CD14-positive monocyte (primary cell): ENCODE results near the gene GNPTG. TPM values are rescaled to one million over a fixed set of nuclear protein-coding genes. Genes with fewer than 3 reads are reported as not detected.

Experiments
- DNase-seq, 3 donors: peaks; one replicate each; pipeline ENCODE4 v3.0.0-alpha.2; 2011 to 2022
- H2AFZ ChIP-seq: 2 replicates; pipeline ENCODE4 v1.6.0; 2012; ENCODE audit warnings: mild to moderate bottlenecking, low read depth, low read length, inconsistent platforms; ENCODE audit not compliant: insufficient read depth, poor library complexity, severe bottlenecking
- H3K27ac ChIP-seq, 2 donors: 1 replicate in 1 of 2; 2 replicates in 1 of 2; pipeline ENCODE4 v1.5.1; 2012 to 2013; ENCODE audit warnings: low read length in 2 of 2, control low read depth in 1 of 2, inconsistent platforms in 1 of 2, low read depth in 1 of 2, mild to moderate bottlenecking in 1 of 2
- H3K27me3 ChIP-seq, 2 donors: one replicate each; pipeline versions ENCODE4 v1.6.0 to v1.6.1; 2011 to 2013; ENCODE audit warnings: low read length in 2 of 2; ENCODE audit not compliant: control insufficient read depth in 2 of 2, insufficient read depth in 2 of 2
- H3K36me3 ChIP-seq, 2 donors: replicated peaks in 1 of 2; 1 replicate in 1 of 2; 2 replicates in 1 of 2; pipeline versions ENCODE4 v1.5.1 to v1.6.1; 2012 to 2013; ENCODE audit warnings: low read length in 2 of 2, control low read depth in 1 of 2, inconsistent platforms in 1 of 2, mild to moderate bottlenecking in 1 of 2; ENCODE audit not compliant: insufficient read depth in 2 of 2, control insufficient read depth in 1 of 2
- H3K4me1 ChIP-seq, 2 donors: 1 replicate in 1 of 2; 2 replicates in 1 of 2; pipeline versions ENCODE4 v1.5.1 to v1.6.1; 2012 to 2013; ENCODE audit warnings: low read length in 2 of 2, control low read depth in 1 of 2, inconsistent platforms in 1 of 2, mild to moderate bottlenecking in 1 of 2, moderate library complexity in 1 of 2; ENCODE audit not compliant: insufficient read depth in 2 of 2, control insufficient read depth in 1 of 2
- H3K4me2 ChIP-seq: replicated peaks from 2 replicates; pipeline ENCODE3; 2012; ENCODE audit warnings: low read length, moderate library complexity, mild to moderate bottlenecking; ENCODE audit not compliant: poor library complexity, severe bottlenecking; ENCODE audit errors: extremely low read depth
- H3K4me3 ChIP-seq, 3 experiments: fragments of 200-600 bp in 1 of 3; sonication (generic) in 1 of 3; replicated peaks in 1 of 3; 1 replicate in 2 of 3; 2 replicates in 1 of 3; pipeline ENCODE4 v1.5.1; 2011 to 2013; ENCODE audit warnings: low read length in 3 of 3, mild to moderate bottlenecking in 3 of 3, control low read depth in 2 of 3, low read depth in 2 of 3, inconsistent platforms in 1 of 3, moderate library complexity in 1 of 3
- H3K79me2 ChIP-seq: 2 replicates; pipeline ENCODE4 v1.6.0; 2012; ENCODE audit warnings: mild to moderate bottlenecking, control low read depth, inconsistent platforms, low read length, moderate library complexity; ENCODE audit not compliant: insufficient read depth
- H3K9ac ChIP-seq: 2 replicates; pipeline ENCODE4 v1.6.0; 2017; ENCODE audit warnings: low read length, mild to moderate bottlenecking; ENCODE audit not compliant: insufficient read depth, poor library complexity, severe bottlenecking
- H3K9me3 ChIP-seq, 2 donors: replicated peaks in 1 of 2; 1 replicate in 1 of 2; 2 replicates in 1 of 2; pipeline versions ENCODE4 v1.5.1 to v1.6.1; 2012 to 2013; ENCODE audit warnings: low read length in 2 of 2, control low read depth in 1 of 2; ENCODE audit not compliant: control insufficient read depth in 1 of 2, insufficient read depth in 1 of 2
- H4K20me1 ChIP-seq: 2 replicates; pipeline ENCODE4 v1.6.0; 2012; ENCODE audit warnings: mild to moderate bottlenecking, low read length, control low read depth, moderate library complexity; ENCODE audit not compliant: insufficient read depth
- H3K27ac Mint-ChIP-seq, 7 donors: one replicate each; pipeline ENCODE4 v1.8.0; 2020; ENCODE audit warnings: mild to moderate bottlenecking in 7 of 7, mixed read lengths in 7 of 7, moderate library complexity in 6 of 7, inconsistent platforms in 2 of 7
- H3K27me3 Mint-ChIP-seq, 3 donors: one replicate each; pipeline ENCODE4 v1.8.0; 2021 to 2022; ENCODE audit warnings: low read depth in 3 of 3, mild to moderate bottlenecking in 3 of 3, mixed read lengths in 3 of 3, moderate library complexity in 3 of 3, inconsistent platforms in 1 of 3
- H3K36me3 Mint-ChIP-seq, 2 donors: one replicate each; pipeline ENCODE4 v1.8.0; 2020; ENCODE audit warnings: mixed read lengths in 2 of 2, inconsistent platforms in 1 of 2, mild to moderate bottlenecking in 1 of 2
- H3K4me1 Mint-ChIP-seq: one replicate; pipeline ENCODE4 v1.8.0; 2020; ENCODE audit warnings: mild to moderate bottlenecking, mixed read lengths
- H3K4me3 Mint-ChIP-seq, 2 donors: one replicate each; pipeline ENCODE4 v1.8.0; 2020; ENCODE audit warnings: mild to moderate bottlenecking in 2 of 2, mixed read lengths in 2 of 2, moderate library complexity in 1 of 2
- H3K9me3 Mint-ChIP-seq, 7 donors: one replicate each; pipeline ENCODE4 v1.8.0; 2020 to 2022; ENCODE audit warnings: mixed read lengths in 7 of 7, mild to moderate bottlenecking in 6 of 7, moderate library complexity in 6 of 7, inconsistent platforms in 2 of 7
- CTCF ChIP-seq: fragments of 200-600 bp; IDR thresholded peaks from one replicate; pipeline ENCODE4 v1.8.0; 2022; ENCODE audit warnings: antibody characterized with exemption, mild to moderate bottlenecking
- WGBS: methylation state at CpG from one replicate; pipeline ENCODE4 v1.1.5; 2013; ENCODE audit warnings: missing lambda C conversion rate; ENCODE audit not compliant: insufficient coverage; 5-methylcytosine and 5-hydroxymethylcytosine counted together
- intact Hi-C, 2 donors: fragments of 100-400 bp; cut with micrococcal nuclease; formaldehyde crosslinking; loops; one replicate each; pipeline versions ENCODE4 v1.15.0 to v1.15.1; 2023
- polyA plus RNA-seq, 3 donors: library from polyadenylated mRNA; depleted of rRNA in 1 of 3; unstranded in 2 of 3; stranded (reverse) in 1 of 3; fragments of 300-500 nt in 2 of 3; fragments of >200 nt in 1 of 3; fragmentation: Illumina TruSeq in 2 of 3; gene quantifications; 1 replicate in 2 of 3; 2 replicates in 1 of 3; pipeline ENCODE4 v1.2.3, GENCODE V29; 2012 to 2021

The GNPTG gene
- polyA plus RNA-seq, 3 donors = 74.7 to 130 (median 82.5) TPM

GRCh38 chr16:1305823-1306222, 45.9 kb upstream of the GNPTG start:
- no peak overlapping the region for H3K4me3 ChIP-seq
- no peak for DNase-seq
- H3K9me3 ChIP-seq = no peaks in the 10 kb centered on the region
- no peaks in the 10 kb centered on the region for H3K36me3 Mint-ChIP-seq
- no peaks in the 10 kb centered on the region for H3K36me3 ChIP-seq
- H3K4me1 ChIP-seq = peaks cover 20 to 24% of the 10 kb centered on the region in 2 donors
- peaks cover 10% of the 10 kb centered on the region for H4K20me1 ChIP-seq
- no peak overlapping the region for H2AFZ ChIP-seq
- H3K4me3 Mint-ChIP-seq = no peak overlapping the region
- TF ChIP-seq CTCF = no peak
- 73% methylated on average over 12 of the region's 12 CpGs for WGBS
- no peak overlapping the region for H3K9ac ChIP-seq
- peaks cover 29% of the 10 kb centered on the region for H3K4me1 Mint-ChIP-seq
- H3K27ac Mint-ChIP-seq = no peak overlapping the region
- H3K27me3 Mint-ChIP-seq = peaks cover 6 to 17% (median 16%) of the 10 kb centered on the region in 3 donors
- no peak overlapping the region for H3K4me2 ChIP-seq
- H3K27ac ChIP-seq = no peak overlapping the region
- peaks cover 0 to 2% (median 0%) of the 10 kb centered on the region in 7 donors for H3K9me3 Mint-ChIP-seq
- peaks cover 0 to 3% of the 10 kb centered on the region in 2 donors for H3K27me3 ChIP-seq
- peaks cover 10% of the 10 kb centered on the region for H3K79me2 ChIP-seq
- intact Hi-C loops = loop anchor here in 1 of 2 donors (10.0 kb wide), 1 partner anchor 109 kb away; the partner anchor contains the start of gene UNKL

- peaks cover 0 to 2% (median 0%) of the 10 kb centered on the region in 7 donors for H3K9me3 Mint-ChIP-seq
- Histone ChIP-seq H3K4me1 (peaks cover 21 to 24% of the 10 kb centered on the region in 2 donors), H3K4me3 (no peak overlapping the region), H3K27ac (no peak overlapping the region), H3K36me3 (no peaks in the 10 kb centered on the region), H4K20me1 (peaks cover 15% of the 10 kb centered on the region), H2AFZ (no peak overlapping the region), H3K9ac (no peak overlapping the region), H3K79me2 (peaks cover 15% of the 10 kb centered on the region), H3K4me2 (no peak overlapping the region), H3K9me3 (no peaks in the 10 kb centered on the region), H3K27me3 (peaks cover 0 to 3% of the 10 kb centered on the region in 2 donors)
- peaks cover 4 to 13% (median 12%) of the 10 kb centered on the region in 3 donors for H3K27me3 Mint-ChIP-seq
- no peak overlapping the region for H3K4me3 Mint-ChIP-seq
- H3K27ac Mint-ChIP-seq = no peak overlapping the region
- DNase-seq = no peak
- no peaks in the 10 kb centered on the region for H3K36me3 Mint-ChIP-seq
- 75% methylated on average over 4 of the region's 4 CpGs for WGBS
- H3K4me1 Mint-ChIP-seq = peaks cover 34% of the 10 kb centered on the region
- intact Hi-C loops = loop anchor here in 1 of 2 donors (10.0 kb wide), 1 partner anchor 108 kb away; the partner anchor contains the start of gene UNKL
- no peak for TF ChIP-seq CTCF
These were observed 45.4 kb upstream of the GNPTG start for GRCh38 chr16:1306334-1306733.
